ENCODE data around the gene DMP1.

The DMP1 gene

DNA sequence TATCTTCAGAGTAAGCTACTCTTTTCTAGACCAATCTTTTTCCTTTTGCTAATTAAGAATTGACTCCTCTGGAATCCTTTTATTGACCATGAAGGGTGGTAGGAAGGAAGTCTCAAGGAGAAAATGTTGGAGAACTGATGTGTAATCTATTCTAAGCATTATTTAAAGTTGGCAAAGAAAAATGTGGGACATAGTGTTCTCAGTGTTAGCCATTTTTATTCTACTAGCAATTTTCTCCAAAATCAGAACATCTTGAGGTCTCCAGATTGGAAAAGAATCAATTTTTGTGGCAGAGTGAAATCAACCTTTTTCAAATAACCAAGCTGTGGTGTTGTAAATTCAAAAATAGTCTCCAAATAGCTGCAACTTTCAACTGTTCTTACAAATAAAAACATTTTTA lies 18.4 kb upstream of the DMP1 start:
- Histone ChIP-seq H3K27ac (0 out of 2 replicates have a peak overlapping the region, but pooled peaks have one; percentile 12), H3K9me3 (ENCODE audit: low read depth, low read length) (no peaks in the 10 kb centered on the region), H3K36me3 (ENCODE audit: insufficient read depth, low read length) (no peaks in the 10 kb centered on the region), H3K4me3 (no peak overlapping the region), H3K9ac (ENCODE audit: insufficient read length) (no peak overlapping the region)
- no peak for TF ChIP-seq EZH2 (IDR thresholded peaks at IDR 0.05)
- no peak for TF ChIP-seq POLR2AphosphoS5 (IDR thresholded peaks at IDR 0.05; ENCODE audit: borderline replicate concordance, low read depth, low read length)
- no peak for TF ChIP-seq FOXP2 (optimal IDR thresholded peaks at IDR 0.05; ENCODE audit: control extremely low read depth, extremely low read length, insufficient read depth)
- no peak for DNase-seq (ENCODE audit: low read depth, low spot score)

DNA sequence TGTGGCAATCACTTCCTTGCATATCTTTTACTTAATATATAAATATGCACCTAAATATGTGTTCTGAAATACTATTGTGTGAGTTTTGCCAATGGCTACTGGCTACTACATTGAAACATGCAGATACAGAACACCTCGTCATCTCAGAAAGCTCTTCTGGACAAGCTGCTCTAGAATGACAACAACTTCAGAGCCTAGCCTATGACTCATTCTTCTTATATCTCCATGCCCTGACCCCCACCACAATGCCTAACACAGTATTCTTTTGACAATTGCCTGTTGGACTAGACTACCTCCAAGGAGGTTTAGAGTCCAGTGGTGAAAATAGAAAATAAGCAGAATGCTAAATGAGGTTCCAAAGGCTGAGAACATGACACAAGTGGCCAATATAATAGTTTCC lies 17.6 kb upstream of the DMP1 start:
- Histone ChIP-seq H3K9ac (ENCODE audit: insufficient read length) (no peak overlapping the region), H3K9me3 (ENCODE audit: low read depth, low read length) (no peaks in the 10 kb centered on the region), H3K27ac (peak overlapping the region; percentile 73; the same call in 1 of the 2 replicates), H3K36me3 (ENCODE audit: insufficient read depth, low read length) (no peaks in the 10 kb centered on the region), H3K4me3 (no peak overlapping the region)
- no peak for DNase-seq (ENCODE audit: low read depth, low spot score)
- TF ChIP-seq POLR2AphosphoS5 (IDR thresholded peaks at IDR 0.05; ENCODE audit: borderline replicate concordance, low read depth, low read length), result no peak
- no peak for TF ChIP-seq EZH2 (IDR thresholded peaks at IDR 0.05)
- no peak for TF ChIP-seq FOXP2 (optimal IDR thresholded peaks at IDR 0.05; ENCODE audit: control extremely low read depth, extremely low read length, insufficient read depth)

DNA sequence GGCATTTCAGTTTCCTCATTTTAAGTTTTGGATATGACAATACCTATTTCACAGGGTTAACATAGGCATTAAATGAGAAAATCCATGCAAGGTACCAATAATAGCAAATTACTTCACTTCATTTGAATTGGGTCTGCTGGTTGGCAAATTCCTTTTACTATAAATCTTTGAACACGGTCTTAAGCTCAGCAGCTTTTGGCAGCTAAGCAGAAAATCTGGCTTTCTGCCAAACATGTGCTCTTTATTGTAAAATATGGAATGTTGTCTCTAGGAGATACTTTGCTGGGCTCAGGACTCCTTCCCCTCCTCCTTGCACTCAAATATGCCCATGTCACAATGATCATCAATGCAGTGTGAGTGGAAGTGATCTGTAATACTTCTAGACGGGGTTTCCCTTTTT lies 16.8 kb upstream of the DMP1 start:
- Histone ChIP-seq H3K9me3 (ENCODE audit: low read depth, low read length) (no peaks in the 10 kb centered on the region), H3K9ac (ENCODE audit: insufficient read length) (peak overlapping the region; percentile 42), H3K36me3 (ENCODE audit: insufficient read depth, low read length) (no peaks in the 10 kb centered on the region), H3K4me3 (peak overlapping the region; percentile 65), H3K27ac (peak overlapping the region; percentile 85)
- no peak for TF ChIP-seq EZH2 (IDR thresholded peaks at IDR 0.05)
- 0 out of 2 replicates have a peak, but pooled peaks have one; percentile 38 for TF ChIP-seq POLR2AphosphoS5 (IDR thresholded peaks at IDR 0.05; ENCODE audit: borderline replicate concordance, low read depth, low read length)
- no peak for TF ChIP-seq FOXP2 (optimal IDR thresholded peaks at IDR 0.05; ENCODE audit: control extremely low read depth, extremely low read length, insufficient read depth)
- peak; percentile 94 for DNase-seq (ENCODE audit: low read depth, low spot score)

DNA sequence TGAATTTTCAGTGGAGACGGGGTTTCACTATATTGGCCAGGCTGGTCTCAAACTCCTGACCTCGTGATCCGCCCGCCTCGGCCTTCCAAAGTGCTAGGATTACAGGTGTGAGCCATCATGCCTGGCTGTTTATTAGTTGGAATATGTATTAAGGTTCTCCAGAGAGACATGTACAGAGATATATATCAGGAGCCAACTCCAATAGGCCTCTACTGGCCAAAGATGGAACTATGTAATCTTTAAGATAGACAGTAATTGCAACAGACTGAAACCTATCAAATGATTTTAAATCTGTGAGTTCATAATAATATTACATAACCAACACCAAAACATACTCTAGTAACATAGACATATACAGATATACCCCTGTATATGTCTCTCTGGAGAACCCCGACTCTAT lies 5.8 kb upstream of the DMP1 start:
- no peak for DNase-seq (ENCODE audit: low read depth, low spot score)
- no peak overlapping the region for H3K27ac ChIP-seq
- H3K9me3 ChIP-seq (ENCODE audit: low read depth, low read length), result no peaks in the 10 kb centered on the region
- H3K4me3 ChIP-seq, result no peak overlapping the region
- no peak overlapping the region for H3K9ac ChIP-seq (ENCODE audit: insufficient read length)
- H3K36me3 ChIP-seq (ENCODE audit: insufficient read depth, low read length), result no peaks in the 10 kb centered on the region
- TF ChIP-seq EZH2 (IDR thresholded peaks at IDR 0.05), result no peak
- no peak for TF ChIP-seq FOXP2 (optimal IDR thresholded peaks at IDR 0.05; ENCODE audit: control extremely low read depth, extremely low read length, insufficient read depth)

DNA sequence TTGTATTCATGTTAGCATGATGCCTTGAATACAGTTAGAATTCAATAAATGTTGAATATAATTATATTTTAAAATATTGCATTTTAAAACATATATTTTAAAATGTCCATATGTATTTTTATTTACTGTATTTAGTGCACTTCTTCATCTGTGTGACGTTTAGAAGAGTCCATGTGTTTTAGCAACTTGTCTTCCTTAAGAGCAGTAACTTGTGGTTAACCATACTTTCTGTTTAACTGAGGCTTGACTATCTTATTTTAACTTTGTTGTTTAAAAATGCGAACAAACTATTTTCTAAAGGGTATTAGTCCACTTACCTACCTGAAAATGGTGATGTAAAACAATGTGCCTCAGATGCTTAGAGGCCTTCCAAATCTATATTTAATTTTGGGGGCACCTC lies 858 bp downstream of the DMP1 start:
- Histone ChIP-seq H3K27ac (no peak overlapping the region), H3K36me3 (ENCODE audit: insufficient read depth, low read length) (no peaks in the 10 kb centered on the region), H3K9me3 (ENCODE audit: low read depth, low read length) (no peaks in the 10 kb centered on the region), H3K4me3 (no peak overlapping the region), H3K9ac (ENCODE audit: insufficient read length) (no peak overlapping the region)
- no peak for DNase-seq (ENCODE audit: low read depth, low spot score)
- no peak for TF ChIP-seq POLR2AphosphoS5 (IDR thresholded peaks at IDR 0.05; ENCODE audit: borderline replicate concordance, low read depth, low read length)
- TF ChIP-seq EZH2 (IDR thresholded peaks at IDR 0.05), result no peak
- TF ChIP-seq FOXP2 (optimal IDR thresholded peaks at IDR 0.05; ENCODE audit: control extremely low read depth, extremely low read length, insufficient read depth), result no peak

DNA sequence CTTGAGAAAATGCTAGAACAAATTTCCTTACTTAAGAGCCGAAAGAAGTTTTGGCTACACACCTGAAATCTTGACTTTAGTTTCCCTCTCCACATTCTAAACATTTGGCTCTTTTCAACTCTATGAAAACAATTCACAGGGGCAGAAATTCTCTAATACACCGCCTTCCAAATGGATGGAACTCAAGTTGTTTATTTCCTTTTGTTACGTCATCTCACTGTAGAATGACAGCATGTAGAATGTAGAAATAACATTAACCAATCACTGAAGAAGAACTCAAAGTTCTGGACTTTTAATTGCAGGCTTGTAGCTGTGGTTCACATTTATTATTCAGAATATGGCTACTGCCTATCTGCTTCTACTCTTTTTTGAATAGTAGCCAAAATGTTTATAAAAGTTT lies 1.9 kb downstream of the DMP1 start:
- no peaks in the 10 kb centered on the region for H3K36me3 ChIP-seq (ENCODE audit: insufficient read depth, low read length)
- no peak overlapping the region for H3K27ac ChIP-seq
- H3K9me3 ChIP-seq (ENCODE audit: low read depth, low read length), result no peaks in the 10 kb centered on the region
- H3K9ac ChIP-seq (ENCODE audit: insufficient read length), result no peak overlapping the region
- TF ChIP-seq FOXP2 (optimal IDR thresholded peaks at IDR 0.05; ENCODE audit: control extremely low read depth, extremely low read length, insufficient read depth) (no peak), POLR2AphosphoS5 (IDR thresholded peaks at IDR 0.05; ENCODE audit: borderline replicate concordance, low read depth, low read length) (no peak), EZH2 (IDR thresholded peaks at IDR 0.05) (no peak)
- no peak for DNase-seq (ENCODE audit: low read depth, low spot score)
- no peak overlapping the region for H3K4me3 ChIP-seq

DNA sequence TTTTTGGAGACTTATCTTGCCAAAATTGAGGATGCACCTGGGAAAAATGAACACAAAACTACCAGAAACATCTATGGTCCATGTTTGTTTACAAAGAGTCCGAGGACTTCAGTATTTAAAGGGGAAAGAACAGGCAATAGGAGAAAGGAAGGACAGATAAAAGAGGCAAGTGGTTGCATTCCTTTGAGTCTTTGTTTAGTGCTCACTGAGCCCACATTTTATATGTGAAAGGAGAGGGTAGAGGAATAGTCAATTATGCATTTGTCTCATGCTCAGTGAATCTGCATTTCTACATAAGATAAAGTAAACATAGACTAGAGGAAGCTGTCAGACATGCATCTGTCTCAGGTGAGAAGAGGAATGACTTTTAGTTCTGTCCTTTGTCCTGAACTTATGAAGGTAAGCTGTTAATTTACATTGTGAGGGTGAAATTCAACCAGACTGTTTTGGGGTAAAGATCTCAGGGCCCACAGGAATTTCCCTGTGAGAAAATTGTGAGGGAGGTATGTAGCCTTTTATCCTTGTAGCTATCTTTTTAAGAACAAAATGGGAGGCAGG lies 4.5 kb downstream of the DMP1 start:
- TF ChIP-seq EZH2 (IDR thresholded peaks at IDR 0.05), result no peak
- no peak for TF ChIP-seq POLR2AphosphoS5 (IDR thresholded peaks at IDR 0.05; ENCODE audit: borderline replicate concordance, low read depth, low read length)
- TF ChIP-seq FOXP2 (optimal IDR thresholded peaks at IDR 0.05; ENCODE audit: control extremely low read depth, extremely low read length, insufficient read depth), result no peak
- no peaks in the 10 kb centered on the region for H3K9me3 ChIP-seq (ENCODE audit: low read depth, low read length)
- H3K27ac ChIP-seq, result no peak overlapping the region
- H3K36me3 ChIP-seq (ENCODE audit: insufficient read depth, low read length), result no peaks in the 10 kb centered on the region
- H3K4me3 ChIP-seq, result no peak overlapping the region
- no peak for DNase-seq (ENCODE audit: low read depth, low spot score)
- H3K9ac ChIP-seq (ENCODE audit: insufficient read length), result no peak overlapping the region

DNA sequence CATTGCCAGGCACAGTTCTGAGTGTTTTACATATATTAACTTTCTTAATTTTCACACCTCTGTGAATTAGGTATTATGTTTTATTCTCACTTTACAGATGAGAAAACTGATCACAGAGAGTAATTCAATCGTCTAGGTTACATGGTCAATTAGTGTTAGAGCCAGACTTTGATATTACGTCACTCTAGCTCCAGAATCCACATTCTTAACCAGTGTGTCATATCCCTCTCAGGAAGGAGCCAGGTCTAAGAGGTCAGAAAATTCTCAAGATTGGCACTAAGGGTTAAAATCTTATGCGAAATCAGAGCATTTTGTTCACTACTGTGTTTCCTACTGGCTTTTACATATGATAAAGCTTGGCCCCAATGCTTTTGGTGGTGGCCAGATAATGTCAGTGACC lies 7.4 kb downstream of the DMP1 start:
- Histone ChIP-seq H3K4me3 (no peak overlapping the region), H3K27ac (no peak overlapping the region), H3K9ac (ENCODE audit: insufficient read length) (no peak overlapping the region), H3K9me3 (ENCODE audit: low read depth, low read length) (no peaks in the 10 kb centered on the region), H3K36me3 (ENCODE audit: insufficient read depth, low read length) (no peaks in the 10 kb centered on the region)
- no peak for DNase-seq (ENCODE audit: low read depth, low spot score)
- TF ChIP-seq EZH2 (IDR thresholded peaks at IDR 0.05), result no peak
- no peak for TF ChIP-seq FOXP2 (optimal IDR thresholded peaks at IDR 0.05; ENCODE audit: control extremely low read depth, extremely low read length, insufficient read depth)
- TF ChIP-seq POLR2AphosphoS5 (IDR thresholded peaks at IDR 0.05; ENCODE audit: borderline replicate concordance, low read depth, low read length), result no peak

Data from SK-N-MC (cell line).